Nucleus accumbens (tissue), 56 donors: Measurements from ENCODE around the gene FAM110D.

ENCODE experiments used
- DNase-seq, 56 donors: peaks; one replicate each; lab custom pipeline; 2025; lab: John Stamatoyannopoulos, UW

Gene FAM110D

GRCh38 chr1:26181586-26182382 lies 22.9 kb downstream of the FAM110D start:
- no peak for DNase-seq

GRCh38 chr1:26182383-26182696 lies 23.5 kb downstream of the FAM110D start:
- no peak for DNase-seq

GRCh38 chr1:26184086-26184485 lies 25.2 kb downstream of the FAM110D start:
- DNase-seq: no peak

GRCh38 chr1:26184883-26185282 lies 26.0 kb downstream of the FAM110D start:
- no peak for DNase-seq

GRCh38 chr1:26187882-26188281 lies 29.0 kb downstream of the FAM110D start:
- no peak for DNase-seq

GRCh38 chr1:26188477-26188876 lies 29.6 kb downstream of the FAM110D start:
- peak in 1 of 56 donors; percentile 17 for DNase-seq

- DNase-seq: no peak
Observed at GRCh38 chr1:26189331-26189730, 30.5 kb downstream of the FAM110D start.

GRCh38 chr1:26189751-26190275 lies 30.9 kb downstream of the FAM110D start:
- DNase-seq: no peak

- DNase-seq: peak in 2 of 56 donors; percentile 2 to 12
Observed at GRCh38 chr1:26190373-26190987, 31.6 kb downstream of the FAM110D start, which contains the start of gene CATSPER4. CATSPER4 (plus strand) TSS chr1:26190602; CDS start chr1:26190628, 26 bp downstream.

GRCh38 chr1:26191739-26192138 lies 32.9 kb downstream of the FAM110D start:
- DNase-seq: no peak

- DNase-seq: no peak
Observed at GRCh38 chr1:26195805-26196204, 36.9 kb downstream of the FAM110D start.

GRCh38 chr1:26197301-26197700 lies 38.4 kb downstream of the FAM110D start:
- no peak for DNase-seq

- DNase-seq: no peak
Observed at GRCh38 chr1:26197813-26198212, 38.9 kb downstream of the FAM110D start.

GRCh38 chr1:26200413-26200812 lies 41.5 kb downstream of the FAM110D start:
- no peak for DNase-seq

- DNase-seq: no peak
Observed at GRCh38 chr1:26203642-26204318, 44.9 kb downstream of the FAM110D start.

GRCh38 chr1:26210147-26210870 lies 51.4 kb downstream of the FAM110D start:
- DNase-seq: no peak

GRCh38 chr1:26212726-26213125 lies 53.8 kb downstream of the FAM110D start:
- DNase-seq: no peak

GRCh38 chr1:26213335-26213905 lies 54.5 kb downstream of the FAM110D start:
- no peak for DNase-seq
